KBM-7 (cell line): ENCODE data around the gene SAMD4A.

Experiments used
- DNase-seq: peaks from one replicate; pipeline ENCODE4 v3.0.0-alpha.2; 2015
- in situ Hi-C: fragments of 300-500 bp; cut with MboI; formaldehyde crosslinking; loops from 2 replicates; pipeline ENCODE4 v1.14.3; 2020; ENCODE audit warnings: low sequenced_read_pairs, low pct_unique_long_range_greater_than_20kb, mixed read lengths

The SAMD4A gene

GRCh38 chr14:54589076-54589475, 22.1 kb downstream of the SAMD4A start:
- in situ Hi-C loops: no loop called here
- DNase-seq: no peak

DNA sequence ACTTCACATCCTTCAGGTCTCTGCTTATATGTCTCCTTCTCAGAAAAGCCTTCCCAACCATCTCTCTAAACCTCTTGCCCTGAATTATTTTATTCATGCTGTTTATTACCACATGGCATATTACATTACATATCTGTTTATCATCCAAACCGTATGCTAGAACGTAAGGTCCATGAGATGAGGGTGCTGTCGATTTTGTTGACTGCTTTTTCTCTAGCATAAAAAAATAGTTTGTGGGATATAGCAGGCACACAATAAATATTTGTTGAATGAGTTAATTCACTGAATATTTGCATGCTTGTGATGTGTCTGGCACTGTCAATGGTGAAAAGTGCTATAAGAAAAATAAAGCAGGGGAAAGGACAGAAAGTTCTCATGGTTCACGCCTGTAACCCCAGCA, 22.9 kb downstream of the SAMD4A start:
- in situ Hi-C loops: no loop called here
- DNase-seq: no peak

- no peak for DNase-seq
- in situ Hi-C loops: no loop called here
Observed at GRCh38 chr14:54590481-54590880, 23.6 kb downstream of the SAMD4A start.

DNA sequence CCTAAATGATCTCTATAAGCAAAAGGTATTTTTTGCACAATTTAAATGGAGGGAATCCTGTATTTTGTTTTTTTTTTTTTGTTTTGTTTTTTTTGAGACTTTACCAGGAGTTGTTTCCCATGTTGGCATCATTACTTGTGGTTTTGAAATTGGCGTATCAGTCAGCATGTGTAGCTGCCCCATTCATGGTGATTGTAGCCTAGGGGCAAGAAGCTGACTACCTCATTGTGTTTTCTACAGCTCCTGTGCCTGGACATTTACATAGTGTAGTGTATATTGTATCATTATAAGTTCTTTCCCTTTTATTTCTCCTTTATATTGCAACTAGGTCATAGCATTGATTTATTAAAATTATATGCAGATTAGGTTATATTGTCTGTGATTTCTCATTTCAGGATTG, 24.5 kb downstream of the SAMD4A start:
- in situ Hi-C loops: no loop called here
- DNase-seq: no peak

DNA sequence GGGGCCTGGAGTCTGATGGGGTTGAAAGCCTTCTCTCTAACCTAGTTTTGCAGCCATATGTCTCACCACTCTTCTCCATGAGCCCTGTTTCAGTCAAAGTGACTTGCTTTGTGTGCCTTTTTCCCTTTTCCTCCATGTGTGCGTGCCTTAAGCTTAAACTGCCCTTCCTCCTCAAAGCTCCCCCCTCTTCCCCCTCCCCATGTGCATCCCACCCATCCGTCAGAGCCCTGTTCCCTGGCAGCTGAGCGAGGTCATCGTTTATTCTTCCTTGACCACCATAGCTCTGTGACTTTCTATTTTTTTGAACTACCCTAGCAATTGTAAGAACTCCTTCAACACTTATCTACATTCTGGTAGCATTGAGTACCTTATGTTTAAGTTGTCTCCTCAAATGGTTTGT, 24.9 kb downstream of the SAMD4A start:
- in situ Hi-C loops: no loop called here
- DNase-seq: no peak

DNA sequence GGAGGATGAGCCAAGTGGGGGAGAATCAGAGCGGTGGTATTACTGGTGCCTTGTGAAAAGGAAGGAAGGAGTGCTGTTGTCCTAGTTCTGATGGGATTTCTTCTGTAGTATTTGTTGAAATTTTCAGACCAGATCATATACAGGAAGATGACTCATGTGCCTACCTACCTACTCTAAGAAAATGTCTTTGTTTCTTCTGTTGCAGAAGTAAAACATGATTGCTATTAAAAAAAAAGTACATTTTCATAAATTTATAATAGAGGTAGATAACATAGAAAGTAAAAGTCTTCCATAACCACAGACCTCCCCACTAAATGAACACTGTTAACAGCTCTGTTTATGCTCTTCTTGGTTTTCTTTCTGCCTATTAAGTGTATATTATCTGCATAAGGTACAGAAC, 26.9 kb downstream of the SAMD4A start:
- DNase-seq: no peak
- in situ Hi-C loops: no loop called here

DNA sequence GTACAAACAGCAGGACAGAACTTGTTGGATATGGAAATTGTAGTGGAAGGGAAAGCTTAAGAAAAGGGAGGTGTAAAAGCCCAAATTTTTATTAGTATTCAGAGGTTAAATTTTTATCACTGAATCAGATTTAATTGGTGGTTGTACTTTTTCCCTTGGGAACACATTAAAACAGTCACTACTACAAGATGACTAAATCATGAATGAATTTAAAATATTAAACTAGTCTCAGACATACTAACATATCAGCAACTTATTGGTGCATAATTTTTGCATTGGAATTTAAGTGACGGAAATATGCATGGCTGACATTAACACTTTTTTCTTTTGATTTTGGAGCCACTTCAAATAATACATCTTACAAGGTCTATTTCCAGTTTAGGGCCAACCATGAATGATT, 27.6 kb downstream of the SAMD4A start:
- DNase-seq: no peak
- in situ Hi-C loops: no loop called here

GRCh38 chr14:54597795-54598443, 31.0 kb downstream of the SAMD4A start:
- DNase-seq: peak; percentile 60
- in situ Hi-C loops: no loop called here

DNA sequence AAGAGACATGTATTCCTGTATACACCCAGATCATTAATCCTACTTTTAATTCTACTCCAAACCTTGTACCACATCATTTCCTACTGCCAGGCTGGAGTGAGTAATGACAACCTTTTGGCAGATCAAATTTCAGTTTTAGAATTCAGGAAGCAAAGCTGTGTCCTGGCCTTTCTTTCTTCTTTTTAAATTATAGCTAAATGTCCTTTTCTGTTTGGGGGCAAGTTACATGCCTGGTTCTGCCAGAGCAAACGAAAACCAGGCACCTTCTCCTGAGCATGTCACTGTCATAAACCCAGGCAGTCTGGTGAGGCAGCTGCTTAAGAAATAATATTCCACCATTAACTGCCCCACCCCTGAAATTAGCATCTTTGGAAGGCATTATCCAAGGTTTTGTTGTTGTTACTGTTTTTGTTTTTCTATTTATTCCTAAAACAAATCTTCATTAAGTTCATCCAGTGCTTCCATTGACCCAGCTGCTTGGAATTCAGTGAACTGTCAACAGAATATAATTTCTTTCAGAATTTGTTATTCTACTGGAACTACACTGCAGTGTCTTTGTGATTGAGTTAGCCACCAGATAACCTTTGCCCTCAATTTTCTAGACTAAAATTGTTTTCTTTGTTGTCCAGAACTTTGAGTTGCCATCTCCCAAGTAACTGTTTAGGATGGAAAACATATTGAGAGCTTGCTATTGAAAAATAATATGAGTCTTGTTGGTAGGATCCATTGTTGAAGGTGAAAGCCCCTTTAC, 33.2 kb downstream of the SAMD4A start:
- in situ Hi-C loops: no loop called here
- peak; percentile 40 for DNase-seq

DNA sequence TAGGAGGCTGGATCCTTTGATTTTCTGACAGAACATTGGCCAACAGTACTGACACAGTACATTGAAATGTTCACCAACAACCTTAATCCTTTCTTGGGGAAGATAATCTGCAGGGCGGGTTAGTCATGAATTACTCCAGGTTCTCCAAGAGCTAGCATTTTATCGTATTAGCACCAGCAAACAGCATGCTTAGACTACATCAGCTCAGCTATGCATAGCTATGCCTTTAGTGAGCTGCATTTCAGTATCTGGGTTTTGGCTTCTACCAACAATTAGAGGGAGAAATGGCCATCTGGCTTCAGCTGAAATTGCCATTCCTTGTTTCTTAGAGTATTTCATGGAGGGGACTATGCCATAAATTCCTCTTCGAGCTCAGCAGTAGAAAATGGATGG, 33.8 kb downstream of the SAMD4A start:
- no peak for DNase-seq
- in situ Hi-C loops: no loop called here

GRCh38 chr14:54603362-54603761, 36.4 kb downstream of the SAMD4A start:
- no peak for DNase-seq
- in situ Hi-C loops: no loop called here

- no peak for DNase-seq
- in situ Hi-C loops: no loop called here
Observed at GRCh38 chr14:54606178-54606577, 39.2 kb downstream of the SAMD4A start.

DNA sequence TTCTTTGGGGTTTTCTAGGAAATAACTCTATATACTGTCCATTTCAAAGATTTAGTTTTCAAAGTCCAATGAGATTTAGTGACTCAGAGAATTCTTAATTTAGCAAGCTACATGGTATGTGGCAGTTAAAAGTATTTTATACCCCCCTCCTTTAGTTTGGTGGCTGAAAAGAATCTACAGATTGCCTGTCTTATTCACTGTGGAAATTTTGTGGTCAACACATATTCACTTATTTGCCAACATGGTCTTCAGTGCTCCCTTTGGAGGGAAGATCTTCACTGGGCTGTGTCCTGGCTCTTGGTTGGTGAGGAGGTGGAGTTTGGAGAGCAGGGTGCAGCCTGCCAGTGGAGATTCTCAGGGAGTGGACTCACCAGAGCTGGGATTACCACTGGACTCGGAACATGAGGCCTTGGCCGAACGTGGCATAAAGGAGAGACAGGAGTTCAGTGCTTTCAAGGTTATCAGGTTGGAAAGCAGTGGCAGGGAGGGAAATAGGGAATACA, 39.8 kb downstream of the SAMD4A start:
- in situ Hi-C loops: no loop called here
- DNase-seq: no peak

- DNase-seq: no peak
- in situ Hi-C loops: no loop called here
Observed at GRCh38 chr14:54609576-54609975, 42.6 kb downstream of the SAMD4A start.

DNA sequence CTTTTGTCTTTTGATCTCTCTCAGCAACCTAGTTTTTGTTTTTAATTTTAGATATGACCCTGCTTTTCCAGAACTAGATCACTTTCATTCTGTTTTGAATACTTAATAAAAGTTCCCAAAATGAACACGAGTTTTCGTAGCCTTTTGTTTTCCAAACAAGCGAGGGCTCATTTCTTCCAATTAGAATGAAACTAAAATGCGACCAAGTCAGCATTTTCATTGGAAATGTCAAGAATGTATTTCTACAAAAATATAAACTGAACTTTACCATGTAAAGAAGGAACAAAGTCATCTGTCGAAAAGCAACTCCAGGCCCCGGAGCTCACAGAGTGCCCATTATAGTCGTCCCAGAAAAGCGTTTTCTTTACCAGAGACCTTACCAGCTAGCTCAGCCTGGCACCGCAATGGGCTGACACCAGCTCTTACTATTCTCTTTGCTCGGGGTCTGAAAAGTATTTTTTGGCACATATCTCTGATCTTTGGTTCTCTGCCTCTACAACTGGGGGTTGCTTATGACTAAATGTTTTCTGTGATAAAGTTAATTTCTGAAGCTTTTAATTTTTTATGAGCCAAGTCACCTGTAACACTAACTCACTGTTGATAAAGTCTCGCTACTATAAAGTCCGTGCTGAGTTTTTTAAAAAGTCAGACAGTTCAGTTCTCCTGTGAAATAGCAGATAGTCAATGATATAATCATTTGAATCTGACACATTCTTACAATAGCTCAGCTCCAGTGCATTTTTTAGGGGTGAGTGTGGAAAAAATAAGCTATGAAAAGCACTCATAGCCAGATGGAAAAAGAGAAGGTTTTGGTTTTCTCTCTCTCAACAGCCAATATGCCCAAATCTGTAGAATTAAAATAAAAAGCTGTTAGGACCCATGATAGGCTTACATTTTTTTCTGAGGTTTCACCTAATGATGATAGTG, 43.4 kb downstream of the SAMD4A start:
- in situ Hi-C loops: no loop called here
- DNase-seq: no peak

- in situ Hi-C loops: no loop called here
Observed at GRCh38 chr14:54614296-54614695, 47.4 kb downstream of the SAMD4A start.

DNA sequence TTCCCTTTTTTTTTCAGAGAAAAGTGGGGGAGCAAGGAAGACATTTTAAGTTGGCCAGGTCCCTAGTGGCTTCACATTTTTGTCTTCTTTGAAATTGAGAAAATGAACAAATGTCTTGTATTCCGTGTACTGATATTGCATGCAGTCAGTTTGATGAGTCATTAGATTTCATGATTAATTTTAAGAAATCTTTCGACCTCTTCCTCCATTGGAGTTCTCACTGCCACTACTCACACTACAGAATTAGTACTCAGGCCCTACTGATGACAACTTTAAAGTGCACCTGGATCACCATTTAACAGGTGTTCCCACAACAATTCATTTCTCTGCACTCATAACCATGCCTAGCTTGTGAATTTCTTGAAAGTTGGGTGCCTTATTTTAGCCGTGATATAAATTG, 50.5 kb downstream of the SAMD4A start:
- in situ Hi-C loops: no loop called here
- no peak for DNase-seq

More at GRCh38 chr14:54614296-54614695, 47.4 kb downstream of the SAMD4A start:
- DNase-seq: no peak

DNA sequence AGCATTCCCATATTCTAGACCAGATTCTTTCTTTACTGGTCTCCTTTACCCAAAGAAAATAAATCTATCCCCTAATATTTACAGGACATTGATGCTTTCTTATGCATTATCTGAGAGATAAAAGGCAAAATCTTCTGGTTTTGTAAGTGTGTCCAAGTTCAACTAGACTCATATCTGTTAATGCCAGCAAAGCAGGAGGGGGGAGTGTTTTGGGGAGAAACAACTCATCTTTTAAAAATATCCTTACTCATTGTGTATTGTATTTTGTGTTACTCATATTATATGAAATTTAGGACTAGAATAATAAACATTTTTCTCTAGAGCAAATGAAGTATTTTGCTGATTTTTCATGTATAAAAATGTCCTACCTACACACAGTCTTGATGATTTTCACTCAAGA, 54.8 kb downstream of the SAMD4A start:
- in situ Hi-C loops: no loop called here
- no peak for DNase-seq

DNA sequence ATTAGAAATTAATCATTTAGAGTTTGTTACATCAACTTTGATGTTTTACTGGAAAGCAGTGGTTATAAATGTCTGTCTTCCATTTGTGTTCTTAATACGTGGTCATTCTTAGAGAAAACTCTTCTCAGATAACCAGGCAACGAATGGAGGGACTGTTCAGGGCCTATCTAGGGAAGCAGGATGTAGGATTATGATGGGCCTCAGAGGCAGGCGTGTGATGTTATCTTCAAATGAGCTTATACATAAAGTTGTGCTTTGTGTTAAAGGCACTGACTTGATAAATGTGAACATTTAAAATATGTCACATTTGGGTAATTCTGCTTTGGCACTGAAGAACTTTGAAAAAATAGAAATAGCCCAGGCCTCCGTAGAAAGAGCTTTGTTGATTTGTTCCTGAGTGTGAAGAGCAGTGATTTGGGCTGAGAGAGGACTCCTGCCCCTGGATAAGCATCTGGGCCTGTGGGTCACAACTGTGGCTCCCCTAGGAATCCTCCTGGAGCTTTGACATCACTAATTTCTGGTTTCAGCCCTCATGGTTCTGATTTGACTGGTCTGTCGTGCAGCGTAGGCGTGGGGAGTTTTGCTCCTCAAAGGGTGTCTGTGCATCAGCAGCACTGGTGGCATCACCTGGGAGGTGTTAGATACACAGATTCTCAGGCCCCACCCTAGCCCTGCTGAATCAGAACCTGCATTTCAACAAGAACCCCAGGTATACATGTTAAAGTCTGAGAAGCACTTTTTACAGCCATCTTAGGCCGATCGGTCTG, 55.4 kb downstream of the SAMD4A start:
- in situ Hi-C loops: no loop called here
- no peak for DNase-seq
